HFF-Myc (cell line): ENCODE results near the gene ARIH1.
"Not testable (repeated sequence)": the region's sequence is repeated elsewhere in the genome, so short reads cannot be mapped to it uniquely, and the experiment has no call there.

Source experiments
- DNase-seq: peaks from one replicate; pipeline ENCODE4 v3.0.0-alpha.2; 2011; ENCODE audit warnings: low read depth; ENCODE audit errors: extremely low read depth
- H3K4me3 ChIP-seq: replicated peaks from 2 replicates; pipeline ENCODE4 v1.5.1; 2011; ENCODE audit warnings: low read depth, mild to moderate bottlenecking, control low read depth, low read length
- CTCF ChIP-seq: IDR thresholded peaks from 2 replicates; pipeline ENCODE4 v1.5.1; 2012; ENCODE audit warnings: mild to moderate bottlenecking, low read depth, low read length, control low read depth; ENCODE audit errors: missing control alignments

The ARIH1 gene

DNA sequence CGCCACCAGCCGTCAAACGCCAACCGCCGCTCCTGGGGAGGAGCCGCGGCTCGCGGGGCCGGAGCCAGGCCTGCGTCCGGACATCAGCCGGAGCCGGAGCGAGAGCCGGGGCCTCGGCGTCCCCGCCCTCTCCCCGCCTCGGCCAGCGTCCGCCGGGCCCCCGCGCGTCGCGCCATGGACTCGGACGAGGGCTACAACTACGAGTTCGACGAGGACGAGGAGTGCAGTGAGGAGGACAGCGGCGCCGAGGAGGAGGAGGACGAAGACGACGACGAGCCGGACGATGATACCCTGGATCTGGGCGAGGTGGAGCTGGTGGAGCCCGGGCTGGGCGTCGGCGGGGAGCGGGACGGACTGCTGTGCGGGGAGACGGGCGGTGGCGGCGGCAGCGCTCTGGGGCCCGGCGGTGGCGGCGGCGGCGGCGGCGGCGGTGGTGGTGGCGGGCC, 359 bp downstream of the ARIH1 start:
- no peak for TF ChIP-seq CTCF
- DNase-seq: no peak
- peak overlapping the region; percentile 53 for H3K4me3 ChIP-seq

GRCh38 chr15:72474912-72475628, 940 bp downstream of the ARIH1 start:
- peak overlapping the region; percentile 53 for H3K4me3 ChIP-seq
- TF ChIP-seq CTCF: no peak
- no peak for DNase-seq

DNA sequence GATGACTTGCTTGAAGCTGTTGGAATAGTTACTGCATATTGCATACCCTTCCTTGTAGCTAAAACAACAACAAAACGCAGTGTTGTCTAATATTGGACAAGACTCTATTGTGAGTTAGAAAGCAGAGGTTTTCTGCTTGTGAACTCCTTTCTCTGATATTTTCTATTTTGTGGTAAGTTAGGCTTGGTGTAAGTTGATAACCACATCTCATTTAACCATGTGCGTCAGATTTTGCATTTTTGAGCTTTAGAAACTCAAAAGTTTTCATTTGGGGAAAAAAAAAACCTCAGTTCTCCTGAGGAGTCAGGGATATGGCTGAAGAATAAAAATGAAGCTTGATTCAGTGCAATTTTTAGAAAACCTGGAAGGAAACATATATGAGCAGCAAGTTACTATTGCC, 1.5 kb downstream of the ARIH1 start:
- peak overlapping the region; percentile 53 for H3K4me3 ChIP-seq
- no peak for DNase-seq
- TF ChIP-seq CTCF: no peak

DNA sequence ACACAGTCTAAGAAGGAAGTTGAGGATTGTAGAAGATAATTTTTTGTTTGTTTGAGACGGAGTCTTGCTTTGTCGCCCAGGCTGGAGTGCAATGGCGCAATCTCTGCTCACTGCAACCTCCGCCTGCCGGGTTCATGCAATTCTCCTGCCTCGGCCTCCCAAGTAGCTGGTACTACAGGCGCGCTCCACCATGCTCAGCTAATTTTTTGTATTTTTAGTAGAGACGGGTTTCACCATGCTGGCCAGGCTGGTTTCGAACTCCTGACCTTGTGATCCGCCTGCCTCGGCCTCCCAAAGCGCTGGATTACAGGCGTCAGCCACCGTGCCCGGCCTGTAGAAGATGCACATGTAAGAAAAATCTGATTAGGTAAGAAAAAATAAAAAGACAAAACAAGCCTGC, 2.2 kb downstream of the ARIH1 start:
- not testable (repeated sequence) for DNase-seq
- peak overlapping the region; percentile 53 for H3K4me3 ChIP-seq

- TF ChIP-seq CTCF: no peak
- DNase-seq: no peak
- H3K4me3 ChIP-seq: no peak overlapping the region
These were observed 7.0 kb downstream of the ARIH1 start for GRCh38 chr15:72481015-72481659.

- DNase-seq: no peak
- TF ChIP-seq CTCF: no peak
- H3K4me3 ChIP-seq: no peak overlapping the region
These were observed 8.1 kb downstream of the ARIH1 start for GRCh38 chr15:72482275-72482674.

GRCh38 chr15:72483279-72483678, 9.1 kb downstream of the ARIH1 start:
- DNase-seq: no peak
- no peak for TF ChIP-seq CTCF
- no peak overlapping the region for H3K4me3 ChIP-seq
